Stimulated activated CD4-positive, alpha-beta T cell treated with anti-CD3 and anti-CD28 coated beads, TNF-alpha, amount 100 ng/mL, for 48 hours (primary cell): Measurements from ENCODE around the gene ADAP2.
"Not testable (repeated sequence)": the region's sequence is repeated elsewhere in the genome, so short reads cannot be mapped to it uniquely, and the experiment has no call there.

Source experiments
- DNase-seq, 3 donors: peaks; one replicate each; pipeline ENCODE4 v3.0.0-alpha.2; 2020; ENCODE audit warnings: low read depth in 3 of 3

ADAP2 gene

GRCh38 chr17:30921544-30922196, at the start of gene ADAP2:
Gene ADAP2 (plus strand): TSS chr17:30921945. CDS start chr17:30922015, 70 bp downstream.
- DNase-seq, result no peak

DNA sequence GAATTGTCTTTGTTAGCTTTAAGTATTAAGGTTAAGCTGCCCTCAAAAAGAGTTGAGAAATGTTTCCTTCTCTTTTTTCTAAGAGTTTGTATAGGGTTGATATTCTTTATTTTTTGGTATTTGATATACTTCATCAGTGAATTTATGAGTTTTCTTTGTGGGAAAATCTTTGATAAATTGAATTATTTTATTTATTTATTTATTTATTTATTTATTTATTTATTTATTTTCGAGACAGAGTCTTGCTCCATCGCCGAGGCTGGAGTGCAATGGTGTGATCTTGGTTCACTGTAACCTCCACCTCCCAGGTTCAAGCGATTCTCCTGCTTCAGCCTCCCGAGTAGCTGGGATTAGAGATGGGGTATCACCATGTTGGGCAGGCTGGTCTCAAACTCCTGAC, 35.6 kb upstream of the ADAP2 start:
- DNase-seq, result no peak

- DNase-seq, result no peak
Measured at GRCh38 chr17:30894236-30894635, 27.5 kb upstream of the ADAP2 start.

GRCh38 chr17:30897311-30897710, 24.4 kb upstream of the ADAP2 start:
- DNase-seq, result no peak

DNA sequence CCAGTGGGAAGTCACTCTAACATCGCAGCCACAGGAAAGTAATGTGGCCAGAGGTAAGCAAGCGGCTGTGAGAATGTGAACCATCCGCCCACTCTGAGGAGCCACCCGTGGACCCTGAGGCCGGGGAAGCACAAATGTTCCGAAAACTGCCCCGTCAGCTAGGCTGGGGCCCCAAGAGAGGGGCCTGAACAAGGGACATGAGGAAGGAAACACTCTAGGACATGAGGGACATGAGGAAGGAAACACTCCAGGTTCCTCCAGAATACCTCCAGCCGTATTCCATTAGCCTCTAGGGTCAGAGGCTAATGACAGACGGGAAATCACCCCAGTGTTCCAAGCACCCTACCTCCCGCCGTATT, 16.0 kb upstream of the ADAP2 start:
- DNase-seq, result no peak

DNA sequence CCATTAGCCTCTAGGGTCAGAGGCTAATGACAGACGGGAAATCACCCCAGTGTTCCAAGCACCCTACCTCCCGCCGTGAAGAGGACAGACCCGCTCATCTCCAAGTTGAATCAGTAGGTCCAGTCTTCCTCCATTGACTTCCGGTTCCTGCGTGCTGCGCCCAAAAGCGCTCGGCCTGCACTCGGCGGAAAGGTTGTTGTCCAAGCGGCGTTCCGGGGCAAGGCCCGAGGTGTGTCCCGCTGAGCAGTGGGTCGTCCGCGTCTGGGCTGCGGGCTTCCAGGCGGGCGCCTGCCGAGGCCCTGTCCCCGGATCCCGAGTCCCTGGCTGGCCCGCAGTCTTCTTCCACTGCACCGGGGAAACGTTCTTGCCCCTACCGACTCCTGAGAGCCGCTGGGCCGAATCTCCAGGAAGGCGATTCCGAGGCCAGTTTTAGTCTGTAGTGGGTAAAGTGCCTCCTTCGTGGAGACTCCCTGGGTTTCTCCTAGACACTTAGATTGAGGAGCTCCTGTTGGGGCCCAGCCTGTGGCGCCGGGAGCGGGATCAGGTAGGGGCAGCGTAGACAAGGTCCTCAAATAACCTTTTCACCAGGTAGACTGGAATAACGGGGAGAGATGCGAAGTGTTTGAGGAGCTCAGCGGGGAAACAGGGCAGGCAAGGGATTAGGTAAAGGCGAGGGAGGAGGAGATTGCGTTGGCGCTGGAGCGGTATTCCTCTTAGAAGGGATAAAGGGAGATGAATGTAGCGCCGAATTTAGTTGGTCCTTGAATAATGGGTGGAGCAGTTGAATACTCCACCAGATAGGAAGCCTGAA, 15.4 kb upstream of the ADAP2 start, which contains the start of gene TEFM:
Gene TEFM (minus strand): TSS at position 138 of the 811 bp plus-strand sequence. CDS start 40 bp downstream, at position 98.
- peak; percentile 80 to 86 (median 81) for DNase-seq

GRCh38 chr17:30908717-30909420, 12.9 kb upstream of the ADAP2 start:
- no peak for DNase-seq

DNA sequence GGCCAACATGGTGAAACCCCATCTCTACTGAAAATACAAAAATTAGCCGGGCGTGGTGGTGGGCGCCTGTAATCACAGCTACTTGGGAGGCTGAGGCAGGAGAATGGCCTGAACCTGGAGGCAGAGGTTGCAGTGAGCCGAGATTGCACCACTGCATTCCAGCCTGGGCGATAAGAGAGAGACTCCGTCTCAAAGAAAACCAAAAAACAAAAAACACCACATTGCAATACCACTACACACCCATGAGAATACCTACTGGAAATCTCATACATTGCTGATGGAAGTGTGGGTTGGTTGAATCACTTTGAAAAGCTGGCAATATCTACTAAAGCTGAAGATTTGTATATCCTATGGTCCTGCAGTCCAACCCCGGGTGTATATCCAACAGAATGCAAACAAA, 11.6 kb upstream of the ADAP2 start:
- not testable (repeated sequence) for DNase-seq

DNA sequence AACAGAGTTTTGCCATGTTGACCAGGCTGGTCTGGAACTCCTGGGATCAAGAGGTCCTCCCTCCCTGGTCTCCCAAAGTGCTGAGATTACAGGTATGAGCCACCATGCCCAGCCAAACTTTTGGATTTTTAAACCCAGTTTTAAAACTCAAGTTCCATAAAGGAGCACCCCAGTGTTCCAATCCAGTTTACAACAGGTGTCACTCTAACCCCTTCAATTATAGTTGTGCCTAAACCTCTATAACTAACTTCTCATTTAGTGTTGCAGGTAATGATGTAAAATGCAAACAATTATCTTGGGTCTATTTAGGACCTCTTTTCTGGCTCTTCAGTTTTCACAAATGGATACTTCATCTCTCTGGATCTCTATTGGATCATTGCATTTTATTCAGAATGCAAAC, 7.8 kb upstream of the ADAP2 start:
- DNase-seq, result no peak

DNA sequence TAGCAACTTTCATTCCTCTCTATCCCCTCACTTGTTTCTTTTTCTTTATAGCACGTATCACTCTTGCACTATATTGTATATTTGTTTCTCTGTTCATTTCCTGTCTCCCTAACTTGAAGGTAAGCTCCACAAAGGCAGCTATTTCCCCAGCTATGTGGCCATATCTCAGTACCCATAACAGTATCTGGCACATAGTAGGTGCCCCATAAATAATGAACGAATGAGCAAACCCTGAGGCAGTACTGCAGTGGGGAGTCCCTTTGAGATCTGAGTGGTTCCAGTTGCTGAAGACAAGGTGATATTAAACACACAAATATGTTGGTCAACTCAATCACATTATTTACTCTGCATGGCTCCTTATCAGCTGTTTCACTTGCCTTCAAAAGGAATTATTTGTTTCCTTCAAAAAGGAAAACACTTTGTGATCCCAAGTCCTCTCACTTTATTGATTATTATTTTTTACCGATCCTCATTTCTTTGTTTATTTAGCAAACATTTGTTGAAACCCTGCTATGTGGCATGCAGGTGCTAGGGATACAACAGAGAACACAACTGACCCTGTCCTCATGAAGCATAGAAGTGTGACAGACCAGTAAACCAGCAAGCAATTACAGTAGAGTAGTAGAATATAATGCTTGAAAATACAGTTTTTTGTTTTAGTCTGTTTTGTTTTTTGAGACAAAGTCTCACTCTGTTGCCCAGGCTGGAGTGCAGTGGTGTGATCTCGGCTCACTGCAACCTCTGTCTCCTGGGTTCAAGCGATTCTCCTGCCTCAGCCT, 5.7 kb upstream of the ADAP2 start:
- no peak for DNase-seq

DNA sequence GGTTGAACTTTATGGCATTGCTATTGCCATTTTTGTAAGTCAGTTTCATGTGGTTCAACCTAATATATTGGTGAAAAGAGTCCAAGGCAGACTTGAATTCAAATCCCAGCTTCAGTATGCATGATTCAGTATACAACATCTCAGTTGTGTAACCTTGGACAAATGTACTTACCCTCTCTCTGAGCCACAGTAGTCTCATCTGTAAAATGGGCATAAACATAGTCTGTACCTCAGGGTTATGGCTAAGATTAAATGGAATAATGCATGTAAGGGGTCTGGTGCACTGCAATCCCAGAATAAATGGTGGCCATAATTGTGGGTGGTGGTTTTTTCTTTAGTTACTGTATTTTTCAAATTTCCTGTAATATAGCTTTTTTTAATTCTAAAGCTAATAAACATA, 4.7 kb upstream of the ADAP2 start:
- no peak for DNase-seq

DNA sequence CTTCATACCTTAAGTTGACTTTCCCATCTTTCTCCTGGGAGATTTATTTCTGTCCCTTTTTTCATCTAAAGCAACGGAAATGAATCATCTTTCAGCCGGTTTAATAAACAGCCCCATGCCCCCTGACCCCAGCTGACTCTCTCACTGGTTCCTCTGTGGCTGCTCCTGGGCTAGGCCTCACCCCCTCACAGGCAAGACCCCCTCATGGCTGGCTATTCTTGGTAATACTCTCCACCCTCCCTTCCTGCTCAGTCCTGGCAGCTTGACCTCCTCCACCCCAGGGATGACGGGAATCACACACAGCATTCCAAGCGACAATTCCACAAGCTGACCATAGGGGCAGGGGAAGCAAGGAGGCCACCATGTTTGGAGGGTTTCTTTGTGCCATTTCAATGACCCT, 1.5 kb upstream of the ADAP2 start:
- no peak for DNase-seq

GRCh38 chr17:30920683-30921543, 832 bp upstream of the ADAP2 start:
- no peak for DNase-seq

- DNase-seq, result no peak
Measured at GRCh38 chr17:30922235-30923030, 688 bp downstream of the ADAP2 start.

- no peak for DNase-seq
Measured at GRCh38 chr17:30924341-30924740, 2.6 kb downstream of the ADAP2 start.

DNA sequence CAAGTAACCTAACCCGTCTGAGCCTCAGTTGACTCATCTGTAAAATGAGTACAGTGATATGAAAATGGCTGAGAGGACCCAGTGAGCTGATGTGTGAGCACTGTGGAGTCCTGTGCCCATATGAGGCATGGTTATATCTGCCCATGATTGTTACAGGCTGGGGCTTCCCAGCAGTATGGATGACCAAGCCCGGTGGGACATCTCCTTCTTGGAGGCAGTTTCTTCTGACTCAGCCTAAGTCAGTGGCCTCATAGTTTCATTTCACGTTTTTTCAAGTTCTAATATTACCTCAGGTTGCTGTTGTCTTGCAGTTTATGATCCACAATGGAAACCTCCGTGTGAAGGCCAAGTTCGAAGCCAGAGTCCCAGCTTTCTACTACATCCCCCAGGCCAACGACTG, 4.8 kb downstream of the ADAP2 start:
- DNase-seq, result no peak

- no peak for DNase-seq
Measured at GRCh38 chr17:30927756-30928155, 6.0 kb downstream of the ADAP2 start.

- DNase-seq, result no peak
Measured at GRCh38 chr17:30928584-30928983, 6.8 kb downstream of the ADAP2 start.

- no peak for DNase-seq
Measured at GRCh38 chr17:30929081-30929633, 7.4 kb downstream of the ADAP2 start.

- not testable (repeated sequence) for DNase-seq
Measured at GRCh38 chr17:30929861-30930260, 8.1 kb downstream of the ADAP2 start.
